ENCODE measurements around the gene VAV2.

Gene VAV2

DNA sequence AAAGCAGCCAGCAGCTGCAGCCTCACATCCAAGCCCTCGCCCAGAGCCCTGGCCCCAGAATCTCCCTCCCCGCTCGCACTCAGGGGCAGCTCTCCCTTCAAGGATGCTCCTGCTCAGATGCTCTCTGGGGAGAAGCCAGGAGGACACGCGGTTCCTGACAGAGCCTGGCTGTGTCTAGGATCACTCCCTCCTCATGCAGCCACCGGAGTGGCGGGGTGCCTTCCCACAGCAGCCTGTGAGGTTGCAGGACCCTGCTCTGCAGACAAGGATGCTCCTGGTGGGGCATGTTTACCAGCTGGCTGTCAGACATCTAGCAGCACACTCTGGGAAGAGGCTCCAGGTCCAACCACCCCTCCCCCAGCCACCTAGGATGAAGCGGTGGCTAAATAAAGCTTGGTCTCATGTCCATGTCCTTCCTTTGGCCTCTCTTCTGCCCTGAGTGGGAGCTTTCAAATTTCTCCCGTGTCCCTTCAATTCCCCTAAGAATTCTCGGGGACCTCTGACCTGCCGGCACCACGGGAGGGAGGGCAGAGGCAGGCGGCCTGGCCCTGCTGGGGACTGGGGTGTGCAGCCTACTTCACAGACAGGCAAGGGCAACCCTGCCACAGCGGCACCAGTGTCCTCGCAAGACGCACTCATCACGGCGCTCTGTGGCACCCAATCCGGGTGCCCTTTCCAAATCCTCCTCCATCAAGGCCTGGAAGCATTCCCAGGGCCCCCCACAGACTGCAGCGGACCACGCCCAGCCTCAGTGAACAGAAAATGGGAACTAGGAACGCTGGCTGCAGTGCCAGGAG lies 165.6 kb downstream of the VAV2 start:
- Histone ChIP-seq H3K27me3 (ENCODE audit: control insufficient read depth, insufficient read depth, low read length) (no peaks in the 10 kb centered on the region), H3K36me3 (ENCODE audit: control insufficient read depth, low read depth, low read length) (no peaks in the 10 kb centered on the region), H3K4me3 (ENCODE audit: low read length) (no peak overlapping the region), H3K9ac (ENCODE audit: low read length) (no peak overlapping the region), H3K27ac (ENCODE audit: low read length) (no peak overlapping the region), H3K4me1 (ENCODE audit: control insufficient read depth, low read depth, low read length) (peaks cover 32% of the 10 kb centered on the region), H3K9me3 (ENCODE audit: control insufficient read depth, low read depth, low read length) (no peaks in the 10 kb centered on the region)

DNA sequence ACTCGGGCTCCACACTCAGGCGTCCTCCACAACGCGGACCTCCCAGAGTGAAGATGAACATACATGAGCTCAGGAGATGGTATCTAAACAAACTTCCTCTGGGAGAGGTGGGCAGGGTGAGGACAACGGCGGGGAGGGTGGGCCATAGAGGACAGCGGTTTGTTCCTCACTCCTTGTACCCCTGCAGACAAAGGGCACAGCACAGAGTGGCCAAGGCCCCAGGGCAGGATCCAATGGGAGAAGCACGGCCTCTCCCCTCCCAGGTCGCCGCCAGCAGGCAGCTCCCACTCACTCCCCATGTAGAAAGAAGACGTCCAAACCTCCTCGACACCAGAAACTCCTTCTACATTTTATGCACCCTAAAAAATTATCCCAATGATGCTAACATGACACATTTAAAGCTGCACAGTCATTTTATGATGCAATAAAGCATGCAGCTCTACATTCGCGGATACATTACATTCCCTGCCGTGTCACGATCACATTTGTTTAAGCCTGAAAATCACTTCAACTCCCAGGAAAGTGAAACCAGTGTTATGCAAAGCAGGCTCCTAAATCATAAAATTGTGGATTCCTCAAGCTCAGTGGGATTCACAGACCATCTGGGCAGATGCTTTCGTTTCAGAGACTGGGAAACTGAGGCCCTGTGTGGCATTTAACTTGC lies 166.4 kb downstream of the VAV2 start:
- Histone ChIP-seq H3K9me3 (ENCODE audit: control insufficient read depth, low read depth, low read length) (no peaks in the 10 kb centered on the region), H3K36me3 (ENCODE audit: control insufficient read depth, low read depth, low read length) (peaks cover 3% of the 10 kb centered on the region), H3K27me3 (ENCODE audit: control insufficient read depth, insufficient read depth, low read length) (no peaks in the 10 kb centered on the region), H3K4me1 (ENCODE audit: control insufficient read depth, low read depth, low read length) (peaks cover 32% of the 10 kb centered on the region), H3K4me3 (ENCODE audit: low read length) (no peak overlapping the region), H3K9ac (ENCODE audit: low read length) (no peak overlapping the region), H3K27ac (ENCODE audit: low read length) (no peak overlapping the region)

DNA sequence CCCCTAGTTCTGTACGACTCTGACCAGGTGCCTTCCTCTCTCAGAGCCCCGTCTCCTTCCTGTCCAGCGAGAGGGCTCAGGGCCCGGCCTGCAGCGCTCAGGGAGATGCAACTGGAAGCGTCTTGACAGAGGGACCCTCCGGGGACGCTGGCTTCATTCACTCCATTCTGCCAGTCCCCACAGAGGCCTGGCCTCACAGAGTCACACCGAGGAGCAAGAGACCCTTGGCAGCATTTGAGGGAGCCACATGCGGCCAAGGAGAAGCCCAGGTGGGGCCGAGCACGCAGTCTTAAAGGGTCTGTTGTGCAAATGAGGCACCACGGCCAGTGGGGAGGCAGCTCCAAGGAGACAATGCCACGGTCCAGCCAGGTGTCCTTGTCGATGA lies 167.3 kb downstream of the VAV2 start:
- H3K4me3 ChIP-seq (ENCODE audit: low read length) = no peak overlapping the region

DNA sequence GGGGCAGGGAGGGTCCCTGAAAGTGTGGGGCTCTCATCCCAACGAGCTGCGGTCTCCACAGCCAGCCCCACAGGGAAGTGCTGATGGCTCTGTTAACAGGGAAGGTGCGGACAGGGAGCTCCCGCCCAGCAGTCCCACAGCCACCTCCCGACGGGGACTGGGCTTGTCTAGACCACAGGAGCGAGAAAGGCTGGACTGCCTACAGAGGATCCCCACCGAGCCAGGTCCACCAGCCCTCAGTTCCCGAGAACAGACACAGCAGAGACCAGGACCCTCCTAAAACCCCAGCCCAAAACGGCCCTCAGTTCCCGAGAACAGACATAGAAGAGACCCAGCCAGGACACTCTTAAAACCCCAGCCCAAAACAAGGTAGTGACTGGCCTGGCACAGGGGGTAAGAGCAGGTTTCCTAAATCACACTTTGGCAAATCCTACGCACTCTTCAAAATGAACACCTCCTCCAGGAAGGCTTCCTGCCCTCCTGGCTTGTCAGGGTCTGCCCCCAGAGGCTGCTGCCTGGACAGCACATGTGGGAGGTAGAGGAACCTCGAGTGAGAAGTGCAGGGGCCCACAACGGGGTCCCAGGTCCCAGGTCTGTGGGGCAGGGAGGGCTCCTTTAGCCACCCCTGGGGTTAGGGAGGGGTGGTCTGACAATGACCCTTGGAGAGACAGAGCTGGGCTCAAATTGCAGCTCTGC lies 167.9 kb downstream of the VAV2 start:
- H3K36me3 ChIP-seq (ENCODE audit: control insufficient read depth, low read depth, low read length) = peaks cover 3% of the 10 kb centered on the region
- H3K9ac ChIP-seq (ENCODE audit: low read length) = no peak overlapping the region
- H3K9me3 ChIP-seq (ENCODE audit: control insufficient read depth, low read depth, low read length) = no peaks in the 10 kb centered on the region
- no peaks in the 10 kb centered on the region for H3K27me3 ChIP-seq (ENCODE audit: control insufficient read depth, insufficient read depth, low read length)
- no peak overlapping the region for H3K4me3 ChIP-seq (ENCODE audit: low read length)
- peaks cover 32% of the 10 kb centered on the region for H3K4me1 ChIP-seq (ENCODE audit: control insufficient read depth, low read depth, low read length)
- no peak overlapping the region for H3K27ac ChIP-seq (ENCODE audit: low read length)

More for the DNA sequence above, 167.3 kb downstream of the VAV2 start:
- Histone ChIP-seq H3K27me3 (ENCODE audit: control insufficient read depth, insufficient read depth, low read length) (no peaks in the 10 kb centered on the region), H3K4me1 (ENCODE audit: control insufficient read depth, low read depth, low read length) (peaks cover 32% of the 10 kb centered on the region), H3K27ac (ENCODE audit: low read length) (no peak overlapping the region), H3K36me3 (ENCODE audit: control insufficient read depth, low read depth, low read length) (peaks cover 3% of the 10 kb centered on the region), H3K9ac (ENCODE audit: low read length) (no peak overlapping the region), H3K9me3 (ENCODE audit: control insufficient read depth, low read depth, low read length) (no peaks in the 10 kb centered on the region)

DNA sequence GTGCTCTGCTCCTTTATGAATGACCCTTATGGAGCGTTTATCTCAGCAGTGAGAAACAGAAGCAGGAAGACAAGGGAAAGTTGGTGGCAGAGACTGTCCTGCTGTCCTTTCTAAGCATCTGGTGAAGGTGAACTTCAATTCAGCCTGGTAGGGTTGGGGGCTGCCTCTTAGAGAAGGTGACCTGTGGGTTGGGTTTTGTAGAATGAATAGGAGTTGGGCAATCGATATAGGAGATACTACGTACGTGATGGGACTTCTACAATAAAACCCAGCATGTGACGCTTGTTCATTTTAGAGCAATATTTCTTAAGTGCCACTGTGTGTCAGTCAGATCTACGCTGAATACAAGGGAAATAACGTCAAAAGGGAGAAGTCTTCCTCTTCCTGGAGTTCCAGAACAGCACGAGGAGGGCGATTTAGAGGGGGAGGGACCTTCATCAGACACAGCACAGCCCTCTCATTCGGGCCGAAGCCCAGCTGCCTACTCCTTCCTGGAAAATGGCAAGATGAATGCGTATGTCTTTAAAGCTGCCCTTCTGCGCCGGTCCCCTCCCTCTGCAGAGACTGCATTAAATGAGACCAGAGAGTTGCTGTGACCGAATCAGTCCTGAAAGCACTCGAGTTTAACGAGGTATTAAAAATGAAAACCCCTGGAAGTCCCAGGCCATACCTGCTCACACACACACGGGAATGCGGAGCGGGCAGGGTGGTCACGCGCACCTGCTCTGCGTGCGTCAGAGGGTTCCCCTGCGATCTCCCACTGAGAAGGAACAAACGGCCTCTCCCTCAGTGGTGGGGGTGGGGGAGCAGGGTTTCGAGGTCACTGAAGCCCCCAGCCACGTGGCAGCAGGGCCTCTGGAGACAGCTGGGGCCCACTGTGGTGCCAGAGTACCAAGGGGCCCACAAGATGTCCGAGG lies 168.7 kb downstream of the VAV2 start:
- H3K4me1 ChIP-seq (ENCODE audit: control insufficient read depth, low read depth, low read length) = peaks cover 32% of the 10 kb centered on the region
- H3K4me3 ChIP-seq (ENCODE audit: low read length) = no peak overlapping the region
- peaks cover 3% of the 10 kb centered on the region for H3K36me3 ChIP-seq (ENCODE audit: control insufficient read depth, low read depth, low read length)
- no peak overlapping the region for H3K27ac ChIP-seq (ENCODE audit: low read length)
- H3K27me3 ChIP-seq (ENCODE audit: control insufficient read depth, insufficient read depth, low read length) = no peaks in the 10 kb centered on the region
- no peak overlapping the region for H3K9ac ChIP-seq (ENCODE audit: low read length)
- no peaks in the 10 kb centered on the region for H3K9me3 ChIP-seq (ENCODE audit: control insufficient read depth, low read depth, low read length)

DNA sequence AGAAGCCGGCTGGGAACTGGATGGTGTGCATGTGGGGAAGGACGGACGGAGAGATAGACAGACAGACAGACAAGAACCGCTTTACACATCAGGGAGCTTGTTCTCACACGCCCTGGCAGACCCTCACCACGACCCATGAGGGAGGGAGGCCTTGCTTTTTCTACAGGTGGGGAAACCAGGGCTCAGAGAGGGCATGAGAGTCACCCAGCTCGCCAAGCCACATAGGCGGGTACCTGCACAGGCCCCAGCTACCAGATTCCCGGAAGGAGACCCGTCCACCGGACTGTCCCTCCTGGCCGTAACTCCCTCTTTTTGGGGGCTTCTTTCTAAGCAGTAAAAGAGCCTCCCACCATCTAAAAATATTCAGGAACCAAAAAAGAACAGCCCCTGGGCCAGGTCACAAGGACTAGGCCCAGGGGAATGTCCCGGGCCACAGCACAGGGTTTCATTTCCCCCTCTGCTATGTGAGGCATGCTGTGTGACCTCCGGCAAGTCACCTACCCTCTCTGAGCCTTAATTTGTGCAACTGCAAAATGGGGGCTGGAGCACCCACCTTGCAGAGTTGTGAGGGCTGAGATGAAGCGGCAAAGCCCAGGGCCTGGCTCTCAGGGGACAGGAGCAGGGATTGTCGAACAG lies 169.6 kb downstream of the VAV2 start:
- H3K36me3 ChIP-seq (ENCODE audit: control insufficient read depth, low read depth, low read length) = peaks cover 3% of the 10 kb centered on the region
- H3K4me1 ChIP-seq (ENCODE audit: control insufficient read depth, low read depth, low read length) = peaks cover 32% of the 10 kb centered on the region
- no peak overlapping the region for H3K27ac ChIP-seq (ENCODE audit: low read length)
- H3K9me3 ChIP-seq (ENCODE audit: control insufficient read depth, low read depth, low read length) = no peaks in the 10 kb centered on the region
- no peaks in the 10 kb centered on the region for H3K27me3 ChIP-seq (ENCODE audit: control insufficient read depth, insufficient read depth, low read length)
- H3K4me3 ChIP-seq (ENCODE audit: low read length) = no peak overlapping the region
- H3K9ac ChIP-seq (ENCODE audit: low read length) = no peak overlapping the region

DNA sequence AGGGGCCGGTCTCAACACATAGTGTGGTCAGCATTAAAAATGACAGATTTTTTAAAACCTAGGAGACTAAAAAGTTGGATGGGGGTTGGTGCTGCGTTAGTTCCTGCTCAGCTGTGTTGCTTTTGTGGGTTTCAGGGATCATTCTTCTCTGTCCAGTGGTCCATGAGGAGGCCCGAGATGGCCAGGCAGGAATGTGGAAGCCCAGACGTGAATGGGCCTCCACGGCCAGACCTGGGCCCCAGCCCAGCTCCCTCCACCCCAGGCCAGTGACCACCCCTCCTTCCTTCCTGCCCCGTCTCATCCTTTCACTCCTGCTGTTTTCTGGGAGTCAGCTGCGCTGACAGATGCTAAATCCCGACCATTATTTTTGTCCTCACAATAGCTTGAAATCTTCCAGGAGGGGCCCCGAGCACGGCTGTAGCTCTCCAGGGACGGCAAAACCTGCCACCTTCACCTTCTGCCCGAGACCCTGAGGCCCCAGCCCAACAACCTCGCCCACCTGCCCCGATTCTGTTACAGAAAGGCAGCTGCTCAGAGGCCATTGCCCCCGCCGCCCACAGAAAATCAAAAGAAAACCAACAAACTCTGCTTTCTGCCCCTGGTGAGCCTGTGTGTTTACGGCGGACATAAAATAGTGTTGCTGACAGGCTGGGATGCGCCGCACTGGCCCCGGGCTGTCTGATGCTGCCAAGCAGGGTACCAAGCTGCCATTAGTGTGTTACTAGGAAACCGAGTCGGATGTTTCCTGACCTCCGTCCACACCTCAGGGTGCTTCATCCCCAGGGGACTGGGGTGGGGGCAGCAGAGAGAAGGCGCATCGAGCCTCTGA lies 170.3 kb downstream of the VAV2 start:
- Histone ChIP-seq H3K9me3 (ENCODE audit: control insufficient read depth, low read depth, low read length) (no peaks in the 10 kb centered on the region), H3K36me3 (ENCODE audit: control insufficient read depth, low read depth, low read length) (peaks cover 3% of the 10 kb centered on the region), H3K27me3 (ENCODE audit: control insufficient read depth, insufficient read depth, low read length) (no peaks in the 10 kb centered on the region), H3K4me3 (ENCODE audit: low read length) (no peak overlapping the region), H3K27ac (ENCODE audit: low read length) (no peak overlapping the region), H3K4me1 (ENCODE audit: control insufficient read depth, low read depth, low read length) (peaks cover 32% of the 10 kb centered on the region), H3K9ac (ENCODE audit: low read length) (no peak overlapping the region)

DNA sequence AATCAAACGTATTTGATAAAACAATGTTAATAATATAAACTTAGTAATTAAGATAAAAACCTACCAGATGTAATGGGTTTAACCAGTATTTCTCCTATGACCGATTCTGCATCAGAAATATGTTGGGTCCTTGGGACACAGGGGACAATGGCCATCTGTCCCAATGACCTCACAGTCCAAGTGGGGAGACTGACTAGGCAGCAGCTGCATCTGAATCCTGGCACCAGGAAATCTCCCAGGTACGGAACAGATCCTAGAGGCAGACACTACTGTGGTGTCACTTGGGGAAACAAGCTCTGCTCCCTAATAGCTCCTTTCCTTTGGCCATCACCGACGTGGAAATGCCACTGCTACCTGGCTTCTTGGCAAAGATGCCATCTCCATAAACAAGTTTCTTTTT lies 172.2 kb downstream of the VAV2 start:
- Histone ChIP-seq H3K4me3 (ENCODE audit: low read length) (no peak overlapping the region), H3K27ac (ENCODE audit: low read length) (no peak overlapping the region), H3K27me3 (ENCODE audit: control insufficient read depth, insufficient read depth, low read length) (no peaks in the 10 kb centered on the region), H3K4me1 (ENCODE audit: control insufficient read depth, low read depth, low read length) (peaks cover 17% of the 10 kb centered on the region), H3K9ac (ENCODE audit: low read length) (no peak overlapping the region), H3K9me3 (ENCODE audit: control insufficient read depth, low read depth, low read length) (no peaks in the 10 kb centered on the region), H3K36me3 (ENCODE audit: control insufficient read depth, low read depth, low read length) (peaks cover 3% of the 10 kb centered on the region)

DNA sequence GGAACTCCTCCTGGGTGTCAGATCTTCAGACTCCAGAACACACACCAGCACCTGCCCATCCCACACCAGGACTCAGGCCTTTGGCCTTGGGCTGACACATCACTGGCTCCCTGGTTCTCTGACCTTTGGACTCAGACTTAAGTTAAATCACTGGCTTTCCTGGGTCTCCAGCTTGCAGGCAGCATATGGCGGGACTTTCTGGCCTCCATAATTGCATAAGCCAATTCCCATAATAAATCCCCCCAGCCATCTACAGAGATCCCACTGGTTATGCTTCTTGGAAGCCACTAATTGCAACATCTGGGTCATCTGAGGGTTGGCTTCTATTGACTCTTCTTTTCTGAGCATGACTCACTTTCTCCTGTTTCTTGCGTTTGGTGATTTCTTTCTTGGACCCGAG lies 173.7 kb downstream of the VAV2 start:
- Histone ChIP-seq H3K9ac (ENCODE audit: low read length) (no peak overlapping the region), H3K36me3 (ENCODE audit: control insufficient read depth, low read depth, low read length) (peaks cover 3% of the 10 kb centered on the region), H3K27ac (ENCODE audit: low read length) (no peak overlapping the region), H3K9me3 (ENCODE audit: control insufficient read depth, low read depth, low read length) (no peaks in the 10 kb centered on the region), H3K4me3 (ENCODE audit: low read length) (no peak overlapping the region), H3K27me3 (ENCODE audit: control insufficient read depth, insufficient read depth, low read length) (no peaks in the 10 kb centered on the region), H3K4me1 (ENCODE audit: control insufficient read depth, low read depth, low read length) (peaks cover 4% of the 10 kb centered on the region)

DNA sequence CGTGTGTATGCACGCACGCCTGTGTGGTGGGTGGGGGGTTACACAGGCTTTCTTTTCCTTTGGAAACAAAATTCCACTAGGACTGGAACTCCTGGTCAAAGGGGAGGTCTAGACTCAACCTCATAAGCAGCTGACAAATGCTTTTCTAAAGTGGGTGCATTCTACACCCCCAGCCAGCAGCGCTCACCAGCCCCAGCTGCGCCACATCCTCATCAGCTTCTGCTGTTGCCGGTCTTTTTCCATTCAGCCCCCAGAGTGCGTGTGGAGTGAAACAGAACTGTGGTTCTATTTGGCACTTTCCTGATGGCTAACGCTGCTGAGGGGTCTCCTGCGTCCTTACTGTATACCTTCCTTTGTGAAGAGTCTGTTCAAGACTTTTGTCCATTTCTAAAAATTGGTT lies 176.3 kb downstream of the VAV2 start:
- Histone ChIP-seq H3K9me3 (ENCODE audit: control insufficient read depth, low read depth, low read length) (no peaks in the 10 kb centered on the region), H3K9ac (ENCODE audit: low read length) (no peak overlapping the region), H3K27me3 (ENCODE audit: control insufficient read depth, insufficient read depth, low read length) (no peaks in the 10 kb centered on the region), H3K4me3 (ENCODE audit: low read length) (no peak overlapping the region), H3K27ac (ENCODE audit: low read length) (no peak overlapping the region), H3K4me1 (ENCODE audit: control insufficient read depth, low read depth, low read length) (no peaks in the 10 kb centered on the region), H3K36me3 (ENCODE audit: control insufficient read depth, low read depth, low read length) (no peaks in the 10 kb centered on the region)
